Ovary (tissue), 9 donors: ENCODE measurements around the gene HDDC3. TPM values are rescaled to one million over a fixed set of nuclear protein-coding genes. Genes with fewer than 3 reads are reported as not detected.

ENCODE experiments used
- DNase-seq, 5 donors: peaks; one replicate each; pipeline ENCODE4 v3.0.0-alpha.2; 2019 to 2020
- H3K27ac ChIP-seq, 2 donors: fragments of 200-600 bp; one replicate each; pipeline versions ENCODE4 v1.5.1 to v1.8.0; 2019 to 2022
- H3K27me3 ChIP-seq: fragments of 200-600 bp; one replicate; pipeline ENCODE4 v1.8.0; 2022
- H3K36me3 ChIP-seq: fragments of 200-600 bp; sonication (generic); one replicate; pipeline ENCODE4 v1.5.1; 2019
- H3K4me1 ChIP-seq: one replicate; pipeline ENCODE4 v1.8.1; 2013; ENCODE audit warnings: mild to moderate bottlenecking, moderate library complexity; ENCODE audit not compliant: insufficient read depth
- H3K4me3 ChIP-seq: fragments of 200-600 bp; sonication (generic); one replicate; pipeline ENCODE4 v1.5.1; 2017
- H3K9me3 ChIP-seq, 2 donors: fragments of 200-600 bp in 1 of 2; sonication (generic) in 1 of 2; one replicate each; pipeline versions ENCODE4 v1.5.1 to v1.8.1; 2013 to 2019; ENCODE audit warnings: mild to moderate bottlenecking in 1 of 2, moderate library complexity in 1 of 2
- CTCF ChIP-seq, 3 donors: fragments of 450-650 bp in 2 of 3; fragments of 200-600 bp in 1 of 3; IDR thresholded peaks; one replicate each; pipeline versions ENCODE4 v1.5.1 to v1.8.0; 2016 to 2022; ENCODE audit warnings: antibody characterized with exemption in 3 of 3, mild to moderate bottlenecking in 1 of 3
- EP300 ChIP-seq: sonication (generic); formaldehyde crosslinking; IDR thresholded peaks from one replicate; pipeline ENCODE4 v1.6.1; 2017; ENCODE audit warnings: antibody characterized with exemption
- POLR2A ChIP-seq: fragments of 450-650 bp; IDR thresholded peaks from one replicate; pipeline ENCODE4 v1.6.1; 2017; ENCODE audit warnings: antibody characterized with exemption, mild to moderate bottlenecking, moderate library complexity
- WGBS, 3 donors: extraction: QIAGEN DNeasy Blood & Tissue Kit in 1 of 3; methylation state at CpG; one replicate each; pipeline versions ENCODE4 v1.1.5 to v1.1.7; 2013 to 2017; 5-methylcytosine and 5-hydroxymethylcytosine counted together
- intact Hi-C, 4 donors: fragments of 100-400 bp; cut with DNase I; formaldehyde crosslinking; loops; one replicate each; pipeline versions ENCODE4 v1.11.0 to v1.15.1; 2022 to 2023
- polyA plus RNA-seq, 2 donors: library from polyadenylated mRNA; stranded (reverse); fragments of 200-250 nt in 1 of 2; fragments of 350-450 nt in 1 of 2; fragmentation: Illumina TruSeq in 1 of 2; extraction: RNeasy Lipid Tissue Mini Kit (QIAGEN cat#74804) in 1 of 2; gene quantifications; one replicate each; pipeline ENCODE4 v1.2.3, GENCODE V29; 2013 to 2014
- total RNA-seq, 7 donors: library from RNA; depleted of rRNA in 2 of 7; stranded (reverse); fragments of >200 nt in 2 of 7; fragmentation: NEBNext Ultra II Directional in 3 of 7; extraction: Animal tissue kit (Norgen Biotek cat#: 25700) in 3 of 7; gene quantifications; one replicate each; pipeline versions ENCODE4 v1.1.0 to v1.2.4, GENCODE V29; 2016 to 2023
- donor health status: DM: no; HTN: no; CAD: no; lungs with moderate emphysema.
- donor health status: DM: no; HTN: no; CAD: no.
- donor health status: Bipolar disorder and iron deficiency.
- donor health status: DM: yes; HTN: yes; CAD: no.
- donor health status: DM: no; HTN: no; CAD: no.
- donor health status: DM: yes; HTN: yes; CAD: no.

The HDDC3 gene
- total and polyA plus RNA-seq, 9 donors, result 11.7 to 17.2 (median 13.2) TPM

- H3K27ac ChIP-seq, result no peak overlapping the region
- intact Hi-C loops, result no loop called here
Observed at GRCh38 chr15:90907051-90907660, 25.2 kb downstream of the HDDC3 start.

GRCh38 chr15:90906181-90906849, 26.0 kb downstream of the HDDC3 start:
- intact Hi-C loops, result no loop called here

More at GRCh38 chr15:90907051-90907660, 25.2 kb downstream of the HDDC3 start:
- 75 to 84% (median 82%) methylated on average over 15 of the region's 15 CpGs for WGBS, 3 donors
- Histone ChIP-seq H3K9me3 (no peaks in the 10 kb centered on the region), H3K4me1 (no peaks in the 10 kb centered on the region), H3K36me3 (no peaks in the 10 kb centered on the region), H3K27me3 (no peaks in the 10 kb centered on the region), H3K4me3 (no peak overlapping the region)
- TF ChIP-seq EP300 (no peak), POLR2A (no peak), CTCF (IDR thresholded peaks at IDR 0.05) (no peak)
- DNase-seq, result no peak

GRCh38 chr15:90905306-90906180, 26.8 kb downstream of the HDDC3 start:
- Histone ChIP-seq H3K4me3 (no peak overlapping the region), H3K27me3 (no peaks in the 10 kb centered on the region), H3K4me1 (peaks cover 2% of the 10 kb centered on the region), H3K27ac (no peak overlapping the region), H3K36me3 (no peaks in the 10 kb centered on the region), H3K9me3 (no peaks in the 10 kb centered on the region)
- DNase-seq, result no peak
- 94 to 95% (median 95%) methylated on average over 27 to 28 of the region's 28 CpGs for WGBS, 3 donors
- intact Hi-C loops, result no loop called here
- TF ChIP-seq EP300, result no peak
- no peak for TF ChIP-seq POLR2A
- no peak for TF ChIP-seq CTCF (IDR thresholded peaks at IDR 0.05)

More at GRCh38 chr15:90906181-90906849, 26.0 kb downstream of the HDDC3 start:
- Histone ChIP-seq H3K4me1 (peaks cover 2% of the 10 kb centered on the region), H3K4me3 (no peak overlapping the region), H3K9me3 (no peaks in the 10 kb centered on the region), H3K27ac (no peak overlapping the region), H3K27me3 (no peaks in the 10 kb centered on the region), H3K36me3 (no peaks in the 10 kb centered on the region)
- no peak for DNase-seq
- WGBS, 3 donors, result 93 to 95% (median 94%) methylated on average over 11 of the region's 11 CpGs
- no peak for TF ChIP-seq CTCF (IDR thresholded peaks at IDR 0.05)
- no peak for TF ChIP-seq POLR2A
- no peak for TF ChIP-seq EP300

GRCh38 chr15:90904746-90905145, 27.6 kb downstream of the HDDC3 start:
- Histone ChIP-seq H3K4me1 (peaks cover 2% of the 10 kb centered on the region), H3K36me3 (no peaks in the 10 kb centered on the region), H3K27ac (no peak overlapping the region), H3K27me3 (no peaks in the 10 kb centered on the region), H3K4me3 (no peak overlapping the region), H3K9me3 (no peaks in the 10 kb centered on the region)
- 93 to 98% (median 94%) methylated on average over 9 of the region's 9 CpGs for WGBS, 3 donors
- intact Hi-C loops, result no loop called here
- no peak for DNase-seq
- TF ChIP-seq POLR2A (no peak), CTCF (IDR thresholded peaks at IDR 0.05) (no peak), EP300 (no peak)
